D341Med (cell line): ENCODE results near the gene CNOT2.

ENCODE experiments used
- DNase-seq: peaks from one replicate; pipeline ENCODE4 v3.0.0; 2012; ENCODE audit warnings: low spot score

The CNOT2 gene

DNA sequence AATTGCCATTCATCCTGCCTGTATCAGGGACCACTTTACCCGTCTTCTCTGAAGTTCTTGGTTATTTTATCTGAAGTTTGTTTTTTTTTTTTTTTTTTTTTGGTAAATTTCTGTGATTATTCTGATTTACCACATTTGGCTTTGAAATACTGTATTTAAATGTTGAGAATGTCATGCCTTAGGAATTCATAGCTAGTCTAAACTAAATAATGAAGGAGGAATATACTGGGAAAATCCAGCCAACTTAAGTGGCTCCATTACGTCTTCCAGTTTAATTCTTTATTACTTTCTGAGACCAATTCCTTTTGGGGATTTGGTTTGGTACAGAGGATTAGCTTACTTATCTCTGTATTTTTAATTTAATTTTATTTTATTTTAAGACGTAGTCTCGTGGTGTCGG is 62.6 kb downstream of the CNOT2 start:
- DNase-seq: no peak

DNA sequence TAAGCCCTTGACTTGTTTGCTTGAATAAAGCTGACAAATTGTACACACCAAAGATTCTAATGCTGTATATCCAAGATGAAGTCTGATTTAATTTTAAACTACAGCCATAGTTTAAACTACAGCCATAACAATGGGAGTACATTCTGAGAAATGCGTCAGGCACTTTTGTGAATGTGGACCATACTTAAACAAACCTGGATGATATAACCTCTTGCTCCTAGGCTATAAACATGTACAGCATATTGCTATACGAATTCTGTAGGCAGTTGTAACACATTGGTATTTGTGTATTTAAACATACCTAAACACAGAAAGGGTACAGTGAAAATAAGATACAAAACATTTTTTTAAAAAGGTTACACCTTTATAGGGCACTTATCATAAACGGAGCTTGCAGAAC is 63.4 kb downstream of the CNOT2 start:
- no peak for DNase-seq

DNA sequence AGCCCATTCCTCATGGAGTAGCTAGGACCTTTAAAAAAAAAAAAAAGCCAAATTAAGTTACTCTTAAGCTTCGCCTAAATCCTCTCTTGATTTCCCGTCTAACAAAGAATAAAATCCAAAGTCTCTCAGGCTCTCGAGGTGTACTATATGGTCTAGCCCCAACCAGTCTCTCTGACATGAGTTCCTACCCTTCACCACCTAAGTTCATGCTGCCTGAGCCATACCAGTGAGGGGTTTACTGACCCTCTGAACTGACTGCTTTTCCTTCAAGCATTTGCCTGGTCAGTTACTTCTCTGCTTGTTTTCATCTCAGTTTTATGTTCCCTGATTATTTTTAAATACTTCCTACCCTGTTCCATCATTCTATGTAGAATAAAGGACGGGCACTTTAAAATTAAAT is 64.6 kb downstream of the CNOT2 start:
- DNase-seq: no peak

DNA sequence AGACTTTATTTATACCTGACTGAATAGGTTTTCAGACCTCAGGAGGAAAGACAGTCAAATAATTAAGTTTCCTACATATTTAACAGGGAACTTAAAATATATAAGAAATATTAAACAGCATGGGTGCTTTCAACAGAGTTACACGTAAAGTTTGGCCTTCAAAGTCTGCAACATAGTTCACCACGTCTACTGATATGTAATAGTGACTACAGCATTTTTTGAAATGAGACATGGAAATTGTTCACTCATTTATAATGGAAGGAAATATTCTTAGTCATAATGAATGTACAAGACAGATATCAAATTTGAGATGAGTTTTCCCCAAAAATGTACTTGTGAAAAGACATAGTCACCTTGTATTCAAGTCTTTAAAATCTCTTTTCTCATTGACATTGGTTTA is 66.1 kb downstream of the CNOT2 start:
- no peak for DNase-seq

DNA sequence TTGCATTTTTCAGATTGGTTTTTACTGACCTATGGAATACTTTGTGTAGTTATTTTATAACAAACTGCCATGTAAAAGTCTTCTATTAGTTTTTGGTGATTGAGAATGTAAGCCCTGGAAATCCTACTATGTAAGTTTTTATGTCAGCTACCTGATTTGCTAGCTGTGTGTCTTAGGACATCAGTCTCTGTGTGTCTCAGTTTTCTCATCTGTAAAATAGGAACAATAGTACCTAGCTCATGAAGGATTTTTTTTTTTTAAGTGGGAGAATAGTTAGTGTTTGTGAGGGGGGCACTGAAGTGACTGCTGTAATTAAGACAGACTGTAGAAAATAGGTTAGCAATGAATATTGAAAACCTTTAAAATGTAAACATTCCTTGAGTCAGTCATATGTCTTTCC is 70.9 kb downstream of the CNOT2 start:
- no peak for DNase-seq

DNA sequence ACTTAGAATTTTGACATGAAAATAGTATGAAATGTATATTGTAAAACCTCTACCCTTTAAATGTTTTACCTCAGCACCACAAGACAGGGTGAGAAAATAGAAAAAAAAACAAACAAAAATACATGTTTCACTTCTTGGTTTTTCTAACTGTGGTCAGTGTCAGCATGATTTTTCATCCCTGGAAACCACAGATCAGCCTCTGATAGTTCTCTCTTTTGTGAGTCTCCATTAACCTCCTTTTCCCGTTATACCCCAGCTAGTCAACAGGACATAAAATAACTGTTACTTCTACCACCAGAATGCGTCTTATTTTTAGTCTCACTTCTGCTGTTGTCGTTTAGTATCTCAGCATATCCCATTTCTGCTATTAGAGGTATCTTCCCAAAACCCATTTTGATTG is 74.5 kb downstream of the CNOT2 start:
- DNase-seq: no peak

DNA sequence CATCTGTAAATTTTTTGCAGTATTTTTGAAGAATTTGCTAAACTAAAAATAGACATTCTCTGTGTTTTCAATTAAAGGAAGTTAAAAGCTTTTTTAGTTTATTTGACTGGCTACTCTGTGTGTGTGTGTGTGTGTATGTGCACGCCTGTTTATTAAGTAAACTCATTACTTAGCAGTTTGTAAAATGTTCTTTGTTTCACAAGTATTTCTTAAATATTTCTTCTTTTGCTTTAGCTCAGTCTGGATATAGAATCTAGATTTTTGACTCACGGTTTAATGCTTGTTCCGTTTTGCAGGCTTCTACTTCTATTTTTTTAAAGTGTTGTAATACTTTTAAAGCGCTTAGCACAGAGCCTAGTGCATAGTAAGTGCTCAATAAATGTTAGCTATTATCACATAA is 76.4 kb downstream of the CNOT2 start:
- DNase-seq: no peak

DNA sequence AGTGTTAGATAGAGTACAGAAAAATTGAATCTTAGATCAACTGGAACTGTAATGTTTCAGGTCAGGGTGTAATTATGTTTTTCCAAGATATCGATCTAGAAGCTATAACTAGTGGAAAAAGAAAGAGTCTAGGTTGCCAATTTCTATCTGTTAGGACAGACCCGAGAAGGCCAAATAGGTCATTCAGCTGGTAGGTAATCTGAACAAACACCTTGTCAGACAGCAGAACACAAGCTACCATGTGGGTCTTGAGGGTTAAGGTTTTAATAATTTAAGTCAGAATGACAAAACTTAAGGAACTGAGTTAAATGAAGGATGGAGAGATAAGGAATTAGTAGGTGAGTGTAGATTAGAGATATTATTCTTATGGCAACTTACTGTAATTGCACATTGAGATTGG is 78.0 kb downstream of the CNOT2 start:
- DNase-seq: no peak

DNA sequence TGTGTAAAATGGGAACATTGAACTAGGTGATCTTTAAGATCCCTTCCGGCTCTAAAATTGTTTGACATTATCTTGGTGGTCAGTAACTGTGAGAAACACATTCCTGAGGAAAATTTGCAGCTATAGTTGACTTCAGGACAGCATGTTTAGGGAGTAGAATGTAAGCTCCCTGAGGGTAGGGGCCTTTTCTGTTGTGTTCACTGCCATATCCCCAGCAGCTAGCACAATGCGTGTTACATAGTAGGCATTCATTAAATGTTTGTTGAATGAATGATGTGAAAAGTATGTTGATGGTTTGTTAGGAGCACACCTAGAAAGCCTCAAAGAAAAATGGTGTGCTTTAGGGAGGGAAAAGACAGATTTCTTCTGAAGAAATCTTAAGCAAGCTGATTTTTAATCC is 84.3 kb downstream of the CNOT2 start:
- no peak for DNase-seq

DNA sequence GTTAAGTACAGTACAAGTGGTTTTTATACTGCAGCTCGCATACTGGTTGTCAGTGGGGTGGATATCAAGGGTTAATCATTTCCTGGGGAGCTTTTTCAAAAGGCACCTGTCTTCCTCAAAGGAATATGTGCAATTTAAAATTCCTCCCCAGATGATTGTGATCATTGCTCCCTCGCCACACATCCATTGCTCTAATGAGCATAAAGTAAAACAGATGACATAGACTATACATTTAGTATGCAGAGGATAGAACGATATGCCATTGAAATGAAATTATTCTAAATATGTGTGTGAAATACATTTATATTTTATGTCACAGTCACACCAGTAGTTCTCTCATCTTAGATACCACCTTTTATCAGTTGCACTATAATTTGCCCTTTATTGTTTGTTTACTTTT is 86.5 kb downstream of the CNOT2 start:
- no peak for DNase-seq

DNA sequence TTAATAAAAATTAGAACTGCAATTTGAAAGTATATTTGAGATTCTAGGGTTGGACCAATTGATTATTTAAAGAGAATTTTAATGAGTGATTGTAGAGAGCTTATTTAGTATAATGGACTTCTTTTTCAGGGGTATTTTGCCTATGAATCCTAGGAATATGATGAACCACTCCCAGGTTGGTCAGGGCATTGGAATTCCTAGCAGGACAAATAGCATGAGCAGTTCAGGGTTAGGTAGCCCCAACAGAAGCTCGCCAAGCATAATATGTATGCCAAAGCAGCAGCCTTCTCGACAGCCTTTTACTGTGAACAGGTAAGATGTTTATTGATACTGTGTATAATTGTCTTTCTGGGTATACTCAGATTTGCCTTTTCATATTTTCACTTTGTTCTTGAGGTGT is 86.9 kb downstream of the CNOT2 start:
- no peak for DNase-seq

DNA sequence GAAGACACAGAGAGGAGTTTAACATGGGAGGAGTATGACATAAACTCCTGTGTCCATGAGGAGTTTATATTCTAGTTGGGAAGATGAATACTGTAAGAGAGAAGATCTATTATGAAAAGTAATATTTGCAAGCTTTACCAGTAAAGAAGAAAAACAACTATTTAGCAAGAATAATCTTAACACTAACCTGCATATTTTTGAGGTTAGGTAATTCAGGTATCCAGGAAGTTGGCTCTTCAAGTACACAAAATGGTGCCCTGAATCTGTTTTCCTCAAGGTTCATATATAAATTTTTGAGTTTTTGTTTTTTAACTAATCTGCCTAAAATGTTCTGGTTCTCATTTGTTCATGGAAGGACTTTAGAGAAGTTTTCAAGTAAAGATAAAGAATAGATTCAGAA is 89.0 kb downstream of the CNOT2 start:
- DNase-seq: no peak

DNA sequence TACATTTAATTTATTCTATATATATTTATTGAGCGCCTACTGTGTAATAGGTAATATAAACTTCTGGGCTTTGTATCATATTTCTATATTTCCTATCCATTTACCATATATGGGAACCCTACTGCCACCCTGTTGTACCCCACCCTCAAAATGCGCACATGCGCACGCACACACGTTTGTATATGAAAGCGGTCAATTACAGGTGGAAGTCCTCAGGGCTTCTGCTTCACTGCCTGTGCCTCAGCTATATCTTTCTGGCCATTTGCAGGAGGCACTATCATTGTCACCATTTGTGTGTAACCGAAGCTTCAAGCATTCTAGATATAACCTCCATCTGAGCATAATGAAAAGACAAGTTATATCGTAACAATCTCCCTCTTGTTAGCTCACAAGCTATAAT is 91.5 kb downstream of the CNOT2 start:
- no peak for DNase-seq

DNA sequence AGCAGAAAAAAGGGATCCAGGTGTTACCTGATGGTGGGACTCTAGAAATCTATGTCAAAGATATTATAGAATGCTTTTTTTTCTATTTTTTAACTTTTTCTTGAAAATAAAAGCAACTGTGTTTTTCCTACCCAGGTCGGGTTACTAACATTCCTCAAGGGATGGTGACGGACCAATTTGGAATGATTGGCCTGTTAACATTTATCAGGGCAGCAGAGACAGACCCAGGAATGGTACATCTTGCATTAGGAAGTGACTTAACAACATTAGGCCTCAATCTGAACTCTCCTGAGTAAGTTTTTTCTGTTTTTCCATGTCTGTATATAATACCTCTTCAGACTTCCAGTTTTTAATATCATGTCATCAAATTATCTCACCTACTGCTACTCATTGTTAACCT is 95.3 kb downstream of the CNOT2 start:
- no peak for DNase-seq

DNA sequence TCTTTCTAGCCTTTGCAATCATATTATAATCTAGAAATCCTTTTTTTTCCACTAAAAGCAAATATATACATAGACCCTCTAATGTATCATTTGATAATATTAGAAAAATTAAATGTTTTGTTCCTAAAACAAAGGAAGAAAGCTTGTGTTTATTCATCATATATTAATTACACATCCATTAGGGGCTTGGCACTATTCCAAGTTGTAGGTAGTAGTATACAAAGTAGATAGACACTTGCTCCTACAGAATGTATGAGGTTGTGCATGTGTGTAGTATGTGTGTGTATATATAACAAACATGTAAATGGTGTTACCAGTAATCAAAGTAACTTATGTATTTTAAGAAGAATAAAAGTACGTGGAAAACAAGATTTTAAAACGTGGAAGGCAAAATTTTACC is 107.8 kb downstream of the CNOT2 start:
- no peak for DNase-seq

DNA sequence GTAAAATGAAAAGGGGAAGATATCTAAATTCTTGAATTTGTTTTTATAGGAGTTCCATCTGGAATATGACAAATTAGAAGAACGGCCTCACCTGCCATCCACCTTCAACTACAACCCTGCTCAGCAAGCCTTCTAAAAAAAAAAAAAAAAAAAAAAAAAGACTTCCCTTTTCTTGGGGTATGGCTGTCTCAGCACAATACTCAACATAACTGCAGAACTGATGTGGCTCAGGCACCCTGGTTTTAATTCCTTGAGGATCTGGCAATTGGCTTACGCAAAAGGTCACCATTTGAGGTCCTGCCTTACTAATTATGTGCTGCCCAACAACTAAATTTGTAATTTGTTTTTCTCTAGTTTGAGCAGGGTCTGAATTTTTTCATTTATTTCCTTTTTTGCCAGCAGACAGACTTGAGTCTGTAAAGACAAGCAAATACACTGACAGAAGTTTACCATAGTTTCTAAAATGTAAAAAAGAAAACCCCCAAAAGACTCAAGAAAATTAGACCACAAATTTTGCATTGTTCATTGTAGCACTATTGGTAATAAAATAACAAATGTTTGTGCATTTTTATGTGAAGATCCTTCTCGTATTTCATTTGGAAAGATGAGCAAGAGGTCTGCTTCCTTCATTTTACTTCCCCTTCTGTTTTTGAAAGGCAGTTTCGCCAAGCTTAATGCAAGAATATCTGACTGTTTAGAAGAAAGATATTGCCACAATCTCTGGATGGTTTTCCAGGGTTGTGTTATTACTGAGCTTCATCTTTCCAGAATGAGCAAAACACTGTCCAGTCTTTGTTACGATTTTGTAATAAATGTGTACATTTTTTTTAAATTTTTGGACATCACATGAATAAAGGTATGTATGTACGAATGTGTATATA is 110.8 kb downstream of the CNOT2 start:
- no peak for DNase-seq

DNA sequence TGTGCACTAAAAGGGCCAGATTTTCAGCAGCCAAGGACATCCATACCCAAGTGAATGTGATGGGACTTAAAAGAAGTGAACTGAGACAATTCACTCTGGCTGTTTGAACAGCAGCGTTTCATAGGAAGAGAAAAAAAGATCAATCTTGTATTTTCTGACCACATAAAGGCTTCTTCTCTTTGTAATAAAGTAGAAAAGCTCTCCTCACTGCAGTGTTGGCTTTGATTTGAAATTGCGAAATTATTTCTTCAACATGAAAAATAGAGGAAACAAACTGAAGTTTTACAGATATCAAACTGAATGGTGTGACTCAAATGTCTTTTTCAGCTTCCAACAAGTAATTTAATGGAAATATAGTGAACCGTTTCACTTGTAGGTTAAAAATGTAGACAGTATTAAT is 111.6 kb downstream of the CNOT2 start:
- DNase-seq: no peak

DNA sequence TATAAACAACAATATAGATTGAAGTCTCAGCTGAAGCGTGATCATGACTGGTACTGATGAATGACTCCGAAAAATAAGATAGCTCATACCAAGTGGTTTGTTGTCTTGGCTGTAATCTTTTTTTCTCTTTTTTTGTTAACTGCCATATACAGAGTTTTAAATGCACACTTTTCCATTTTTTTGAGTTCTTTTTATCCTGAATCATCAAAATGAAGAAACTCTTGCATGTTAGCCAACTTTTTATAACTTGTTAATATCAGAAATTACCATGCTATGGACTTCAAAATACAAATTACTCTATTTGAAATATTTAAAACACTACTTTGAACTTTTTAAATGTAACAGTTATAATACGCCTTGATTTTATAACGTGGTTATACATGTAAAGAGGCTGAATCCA is 112.7 kb downstream of the CNOT2 start:
- DNase-seq: no peak

DNA sequence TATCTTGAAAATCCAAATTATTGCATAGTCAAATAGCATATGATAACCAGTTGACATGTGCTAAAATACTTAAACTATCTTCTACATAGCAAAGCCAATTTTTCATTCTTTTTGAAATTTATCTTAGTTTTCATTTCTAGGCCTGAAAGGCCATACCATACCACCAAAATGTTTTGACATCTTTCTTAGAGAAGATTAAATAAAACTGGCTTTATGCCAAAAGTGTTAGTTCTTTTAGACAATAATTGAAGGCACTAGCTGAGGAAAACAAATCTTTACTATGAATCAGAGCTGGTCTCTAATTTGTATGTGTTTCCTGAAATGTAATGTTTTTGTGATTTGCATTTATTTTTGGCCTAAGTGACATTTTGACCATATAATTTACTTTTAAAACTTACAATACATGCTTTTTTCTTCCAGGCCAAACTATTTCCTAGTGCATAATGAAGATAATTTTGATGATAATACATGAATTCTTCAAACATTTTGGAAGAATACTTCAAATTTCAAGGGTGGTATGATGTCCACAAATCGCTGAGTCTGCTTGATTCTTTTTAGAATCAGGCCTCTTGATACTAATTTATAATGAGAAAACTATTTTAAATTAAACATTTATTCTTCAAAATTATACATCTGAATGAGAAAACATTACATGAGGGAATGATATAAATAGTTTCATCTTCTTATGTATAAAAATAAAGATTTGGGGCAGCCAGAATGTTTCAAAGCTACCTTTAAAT is 116.4 kb downstream of the CNOT2 start:
- DNase-seq: no peak

DNA sequence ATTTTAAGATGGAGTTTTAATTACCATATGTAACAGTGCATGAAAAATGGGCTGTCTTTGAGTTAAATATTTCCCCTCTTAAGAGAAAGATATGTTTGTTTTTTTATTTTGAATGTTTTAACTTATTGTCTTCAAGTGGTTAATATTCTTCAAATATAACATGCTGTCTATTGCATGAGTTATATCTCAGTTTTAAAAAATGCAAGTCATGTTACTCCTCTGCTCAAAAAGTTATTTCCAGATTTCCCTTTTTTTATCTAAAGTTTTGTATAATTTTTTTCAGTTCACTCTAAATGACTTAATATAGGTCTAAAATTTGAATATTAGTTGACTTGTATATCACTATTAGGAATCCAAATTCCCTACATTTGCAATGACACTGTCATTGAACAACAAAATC is 117.0 kb downstream of the CNOT2 start:
- DNase-seq: no peak

DNA sequence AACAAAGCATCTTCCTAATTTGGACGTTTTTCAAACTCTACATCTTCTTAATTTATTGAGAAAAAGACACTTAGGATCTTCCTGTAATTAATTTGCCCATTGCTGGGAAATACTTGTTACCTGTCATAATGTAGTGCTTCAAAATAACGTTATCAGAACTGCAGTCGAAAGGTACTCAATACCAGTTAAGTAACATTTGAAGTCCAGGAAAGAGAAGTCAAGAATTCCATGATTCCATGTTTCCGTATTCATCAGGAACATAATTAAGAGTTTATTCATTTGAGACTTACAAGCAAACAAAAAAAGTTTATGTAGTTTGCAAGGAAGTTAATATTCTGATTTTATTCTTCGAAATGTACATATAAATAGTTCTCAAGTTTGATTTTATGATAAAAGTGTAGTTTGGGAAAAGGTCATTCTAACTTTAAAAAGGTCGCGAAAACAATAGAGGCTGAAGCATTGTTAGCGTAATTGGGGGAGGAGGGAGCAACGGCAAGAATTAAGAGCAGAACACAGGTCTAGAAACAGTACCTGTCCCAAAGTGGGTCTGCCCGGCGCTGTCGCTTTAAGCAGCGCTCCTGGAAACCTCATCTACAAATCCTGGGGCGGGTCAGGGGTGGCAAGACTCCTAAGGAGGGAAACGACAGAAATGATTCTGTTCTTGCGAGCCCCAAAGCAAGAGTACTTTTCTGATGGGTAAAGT is 121.6 kb downstream of the CNOT2 start:
- DNase-seq: peak; percentile 27

DNA sequence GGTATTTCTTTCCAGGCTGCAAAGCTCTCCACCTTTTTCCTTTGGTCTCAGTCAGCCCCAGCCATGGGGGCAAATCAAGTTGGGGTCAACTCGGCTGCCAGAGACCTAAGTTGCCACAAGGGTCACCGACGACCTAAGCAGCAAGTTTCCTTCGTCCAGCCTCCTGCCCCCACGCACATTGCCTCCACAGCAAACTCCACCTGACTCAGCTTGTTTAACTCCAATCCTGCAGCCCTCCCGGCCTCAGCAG is 122.1 kb downstream of the CNOT2 start:
- DNase-seq: no peak
